ENCODE measurements around the gene PAGE2. TPM values are rescaled to one million over a fixed set of nuclear protein-coding genes. Genes with fewer than 3 reads are reported as not detected.
"Not testable (repeated sequence)": the region's sequence is repeated elsewhere in the genome, so short reads cannot be mapped to it uniquely, and the experiment has no call there.

The PAGE2 gene
- total RNA-seq, 1 experiment from 2014 or later, result 7.4 TPM

GRCh38 chrX:55123900-55124299, 35.1 kb downstream of the PAGE2 start:
- DNase-seq (ENCODE audit: low read depth), result no peak

GRCh38 chrX:55127692-55128091, 38.9 kb downstream of the PAGE2 start:
- DNase-seq (ENCODE audit: low read depth), result peak; percentile 18

- DNase-seq (ENCODE audit: low read depth), result no peak
These were observed 40.5 kb downstream of the PAGE2 start for GRCh38 chrX:55129361-55129760.

GRCh38 chrX:55130481-55130880, 41.7 kb downstream of the PAGE2 start:
- no peak for DNase-seq (ENCODE audit: low read depth)

- no peak for DNase-seq (ENCODE audit: low read depth)
These were observed 43.6 kb downstream of the PAGE2 start for GRCh38 chrX:55132416-55132815.

GRCh38 chrX:55135171-55135570, 46.4 kb downstream of the PAGE2 start:
- DNase-seq (ENCODE audit: low read depth), result peak; percentile 49

GRCh38 chrX:55140800-55141199, 52.0 kb downstream of the PAGE2 start:
- not testable (repeated sequence) for DNase-seq (ENCODE audit: low read depth)

Other genes starting within 250 kb of the PAGE2 start
- 9.9 and 15.0 TPM in 2 replicates for gene TRO, start 168.2 kb upstream of the PAGE2 start, total RNA-seq (2014; rRNA removed; shearing (Covaris generic))
- gene PFKFB1, start 94.8 kb upstream of the PAGE2 start, total RNA-seq (2014; rRNA removed; shearing (Covaris generic)), result 0.20 TPM in 1 of 2 replicates, not detected in the other
- gene APEX2, start 88.7 kb upstream of the PAGE2 start, total RNA-seq (2014; rRNA removed; shearing (Covaris generic)), result 22.5 and 29.3 TPM in 2 replicates
- gene ALAS2, start 58.0 kb upstream of the PAGE2 start, total RNA-seq (2014; rRNA removed; shearing (Covaris generic)), result not detected in 2 replicates
- gene PAGE2B, start 14.0 kb upstream of the PAGE2 start, total RNA-seq (2014; rRNA removed; shearing (Covaris generic)), result 0.78 TPM in 1 of 2 replicates, not detected in the other
- gene PAGE5, start 131.3 kb downstream of the PAGE2 start, total RNA-seq (2014; rRNA removed; shearing (Covaris generic)), result 41.0 and 56.8 TPM in 2 replicates
- not detected in 2 replicates for gene PAGE3, start 175.9 kb downstream of the PAGE2 start, total RNA-seq (2014; rRNA removed; shearing (Covaris generic))